Astrocyte (in vitro differentiated cells and primary cell): Measurements from ENCODE around the gene UGT1A9.

ENCODE experiments used
- EZH2 ChIP-seq: IDR thresholded peaks from 2 replicates; pipeline ENCODE4 v1.6.1; 2012; ENCODE audit warnings: mild to moderate bottlenecking, low read length, inconsistent platforms; ENCODE audit not compliant: insufficient read depth
- TF ChIP-seq, protein P1 (sequence below): IDR thresholded peaks from 2 replicates; pipeline ENCODE4 v1.5.1; 2011; ENCODE audit warnings: low read depth, mild to moderate bottlenecking, inconsistent platforms, low read length, moderate library complexity; ENCODE audit not compliant: insufficient read depth

DNA sequence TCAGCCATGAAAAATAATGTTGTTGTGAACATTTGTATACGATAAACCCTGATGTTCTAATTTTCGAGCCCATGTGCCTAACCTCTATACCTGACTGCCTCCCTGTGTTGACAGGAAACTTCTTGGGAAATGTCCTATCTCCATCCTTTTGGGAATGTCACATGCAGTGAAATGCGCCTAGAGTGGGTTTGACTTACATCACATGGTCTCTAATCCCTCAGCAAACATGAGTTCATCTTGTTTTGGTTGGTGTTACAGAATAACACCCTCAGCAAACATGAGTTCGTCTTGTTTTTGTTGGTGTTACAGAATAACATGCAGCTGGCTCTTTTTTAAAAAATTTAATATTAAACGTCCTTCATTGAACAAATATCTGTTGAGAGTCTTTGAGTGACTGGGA, 16.6 kb downstream of the UGT1A9 start:
- TF ChIP-seq, protein P1, sequence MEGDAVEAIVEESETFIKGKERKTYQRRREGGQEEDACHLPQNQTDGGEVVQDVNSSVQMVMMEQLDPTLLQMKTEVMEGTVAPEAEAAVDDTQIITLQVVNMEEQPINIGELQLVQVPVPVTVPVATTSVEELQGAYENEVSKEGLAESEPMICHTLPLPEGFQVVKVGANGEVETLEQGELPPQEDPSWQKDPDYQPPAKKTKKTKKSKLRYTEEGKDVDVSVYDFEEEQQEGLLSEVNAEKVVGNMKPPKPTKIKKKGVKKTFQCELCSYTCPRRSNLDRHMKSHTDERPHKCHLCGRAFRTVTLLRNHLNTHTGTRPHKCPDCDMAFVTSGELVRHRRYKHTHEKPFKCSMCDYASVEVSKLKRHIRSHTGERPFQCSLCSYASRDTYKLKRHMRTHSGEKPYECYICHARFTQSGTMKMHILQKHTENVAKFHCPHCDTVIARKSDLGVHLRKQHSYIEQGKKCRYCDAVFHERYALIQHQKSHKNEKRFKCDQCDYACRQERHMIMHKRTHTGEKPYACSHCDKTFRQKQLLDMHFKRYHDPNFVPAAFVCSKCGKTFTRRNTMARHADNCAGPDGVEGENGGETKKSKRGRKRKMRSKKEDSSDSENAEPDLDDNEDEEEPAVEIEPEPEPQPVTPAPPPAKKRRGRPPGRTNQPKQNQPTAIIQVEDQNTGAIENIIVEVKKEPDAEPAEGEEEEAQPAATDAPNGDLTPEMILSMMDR = no peak
- TF ChIP-seq EZH2 = no peak
